GM10248 (cell line): ENCODE data around the gene FASTKD3.

Experiments
- CTCF ChIA-PET: fragments of 300-600 bp; sonication (Branson Sonifier 250); formaldehyde crosslinking; extraction: SDS; loops from one replicate; lab custom pipeline; 2021; ENCODE audit warnings: antibody characterized with exemption; lab: Yijun Ruan, JAX
- POLR2A ChIA-PET: fragments of 350-650 bp; sonication (Branson Sonifier 250); formaldehyde crosslinking; extraction: SDS; loops from one replicate; lab custom pipeline; 2020; ENCODE audit warnings: antibody characterized with exemption; lab: Yijun Ruan, JAX
- DNase-seq: peaks from one replicate; pipeline ENCODE4 v3.0.0; 2012; ENCODE audit errors: extremely low spot score
- CTCF ChIP-seq: IDR thresholded peaks from 2 replicates; pipeline ENCODE4 v1.5.1; 2012; ENCODE audit warnings: mild to moderate bottlenecking, low read depth; ENCODE audit errors: extremely low read depth, missing control alignments, control extremely low read depth

Gene FASTKD3

GRCh38 chr5:7908317-7908716 is 39.5 kb upstream of the FASTKD3 start:
- no peak for DNase-seq
- ChIA-PET CTCF (interaction anchor here (1.0 to 1.4 kb wide), 3 partner anchors 12 to 22 kb away, joined by 3 read pairs; no protein-coding TSS in a partner anchor), POLR2A (no interaction called here)
- TF ChIP-seq CTCF, result no peak

GRCh38 chr5:7907612-7908011 is 38.8 kb upstream of the FASTKD3 start:
- POLR2A ChIA-PET, result no interaction called here
- CTCF ChIA-PET, result interaction anchor here (1.0 to 1.4 kb wide), 3 partner anchors 11 to 21 kb away, joined by 3 read pairs; no protein-coding TSS in a partner anchor
- TF ChIP-seq CTCF, result no peak
- no peak for DNase-seq

GRCh38 chr5:7904170-7904569 is 35.3 kb upstream of the FASTKD3 start:
- ChIA-PET CTCF (interaction anchor here (1.0 to 1.5 kb wide), 2 partner anchors 23 to 31 kb away, joined by 3 read pairs; no protein-coding TSS in a partner anchor), POLR2A (no interaction called here)
- TF ChIP-seq CTCF, result no peak
- no peak for DNase-seq

GRCh38 chr5:7902666-7903625 is 34.1 kb upstream of the FASTKD3 start:
- no peak for TF ChIP-seq CTCF
- no peak for DNase-seq
- ChIA-PET CTCF (interaction anchor here (1.0 kb wide), 1 partner anchor 16 kb away, joined by 4 read pairs; no protein-coding TSS in a partner anchor), POLR2A (no interaction called here)

GRCh38 chr5:7902201-7902600 is 33.4 kb upstream of the FASTKD3 start:
- no peak for DNase-seq
- ChIA-PET POLR2A (no interaction called here), CTCF (interaction anchor here (1.0 to 1.4 kb wide), 2 partner anchors 14 to 16 kb away, joined by 4 read pairs; no protein-coding TSS in a partner anchor)
- TF ChIP-seq CTCF, result no peak

GRCh38 chr5:7897014-7897600 is 28.3 kb upstream of the FASTKD3 start:
- DNase-seq, result no peak
- ChIA-PET POLR2A (no interaction called here), CTCF (interaction anchor here (0.7 to 1.5 kb wide), 5 partner anchors 9 to 19 kb away, joined by 3 to 10 read pairs (median 4); no protein-coding TSS in a partner anchor)
- TF ChIP-seq CTCF, result no peak
